WERI-Rb-1 (cell line): ENCODE measurements around the gene KRT35.

ENCODE experiments used
- DNase-seq: peaks from one replicate; pipeline ENCODE4 v3.0.0-alpha.2; 2020
- H3K27ac ChIP-seq: fragments of 250-450 bp; sonication (Bioruptor Pico); 2 replicates; pipeline ENCODE4 v1.5.1; 2020; ENCODE audit warnings: mild to moderate bottlenecking, moderate library complexity
- H3K27me3 ChIP-seq: fragments of 250-450 bp; sonication (Bioruptor Pico); 2 replicates; pipeline ENCODE4 v1.5.1; 2021; ENCODE audit warnings: mild to moderate bottlenecking, low read depth, moderate library complexity; ENCODE audit not compliant: insufficient read depth, severe bottlenecking
- H3K36me3 ChIP-seq: fragments of 250-450 bp; sonication (Bioruptor Pico); 2 replicates; pipeline ENCODE4 v1.5.1; 2020; ENCODE audit warnings: mild to moderate bottlenecking, moderate library complexity
- H3K4me3 ChIP-seq: 2 replicates; pipeline ENCODE4 v1.5.1; 2011; ENCODE audit warnings: low read depth, mild to moderate bottlenecking, control low read depth, low read length
- H3K9me3 ChIP-seq: fragments of 250-450 bp; sonication (Bioruptor Pico); 2 replicates; pipeline ENCODE4 v1.5.1; 2021; ENCODE audit warnings: mild to moderate bottlenecking, moderate library complexity; ENCODE audit not compliant: severe bottlenecking
- CTCF ChIP-seq: IDR thresholded peaks from 2 replicates; pipeline ENCODE4 v1.5.1; 2011; ENCODE audit warnings: low read depth, mild to moderate bottlenecking, control low read depth, inconsistent platforms, low read length

The KRT35 gene

GRCh38 chr17:41455236-41455635 lies 25.7 kb downstream of the KRT35 start:
- H3K27ac ChIP-seq: no peak overlapping the region
- DNase-seq: no peak
- no peak for TF ChIP-seq CTCF
- H3K4me3 ChIP-seq: no peak overlapping the region
- peaks cover 17% of the 10 kb centered on the region for H3K9me3 ChIP-seq
- no peaks in the 10 kb centered on the region for H3K36me3 ChIP-seq
- peaks cover 98% of the 10 kb centered on the region for H3K27me3 ChIP-seq

- Histone ChIP-seq H3K27me3 (peaks cover 97% of the 10 kb centered on the region), H3K36me3 (no peaks in the 10 kb centered on the region), H3K27ac (no peak overlapping the region), H3K4me3 (no peak overlapping the region), H3K9me3 (peaks cover 17% of the 10 kb centered on the region)
- no peak for TF ChIP-seq CTCF
- DNase-seq: no peak
Observed at GRCh38 chr17:41453066-41453465, 27.9 kb downstream of the KRT35 start.

- H3K36me3 ChIP-seq: no peaks in the 10 kb centered on the region
- H3K27me3 ChIP-seq: peaks cover 98% of the 10 kb centered on the region
- H3K9me3 ChIP-seq: peaks cover 17% of the 10 kb centered on the region
- no peak for TF ChIP-seq CTCF
- H3K27ac ChIP-seq: no peak overlapping the region
- DNase-seq: no peak
- no peak overlapping the region for H3K4me3 ChIP-seq
Observed at GRCh38 chr17:41452281-41452680, 28.7 kb downstream of the KRT35 start.

GRCh38 chr17:41451154-41451728 lies 29.7 kb downstream of the KRT35 start:
- Histone ChIP-seq H3K9me3 (peaks cover 17% of the 10 kb centered on the region), H3K4me3 (no peak overlapping the region), H3K27ac (no peak overlapping the region), H3K27me3 (peaks cover 99% of the 10 kb centered on the region), H3K36me3 (no peaks in the 10 kb centered on the region)
- no peak for TF ChIP-seq CTCF
- DNase-seq: no peak

GRCh38 chr17:41449008-41449407 lies 31.9 kb downstream of the KRT35 start:
- H3K27me3 ChIP-seq: peaks cover 96% of the 10 kb centered on the region
- peaks cover 22% of the 10 kb centered on the region for H3K9me3 ChIP-seq
- TF ChIP-seq CTCF: no peak

GRCh38 chr17:41448506-41448905 lies 32.4 kb downstream of the KRT35 start:
- no peak for TF ChIP-seq CTCF
- DNase-seq: no peak
- H3K36me3 ChIP-seq: no peaks in the 10 kb centered on the region

More at GRCh38 chr17:41449008-41449407, 31.9 kb downstream of the KRT35 start:
- Histone ChIP-seq H3K27ac (no peak overlapping the region), H3K36me3 (no peaks in the 10 kb centered on the region), H3K4me3 (no peak overlapping the region)
- DNase-seq: no peak

More at GRCh38 chr17:41448506-41448905, 32.4 kb downstream of the KRT35 start:
- Histone ChIP-seq H3K4me3 (no peak overlapping the region), H3K27ac (no peak overlapping the region), H3K9me3 (peaks cover 22% of the 10 kb centered on the region), H3K27me3 (peaks cover 96% of the 10 kb centered on the region)
